ENCODE results near the gene ORC5.
A peak's percentile ranks its signal among the peaks of the same experiment; 100 is the strongest.
"Not testable (repeated sequence)": the region's sequence is repeated elsewhere in the genome, so short reads cannot be mapped to it uniquely, and the experiment has no call there.

The ORC5 gene

DNA sequence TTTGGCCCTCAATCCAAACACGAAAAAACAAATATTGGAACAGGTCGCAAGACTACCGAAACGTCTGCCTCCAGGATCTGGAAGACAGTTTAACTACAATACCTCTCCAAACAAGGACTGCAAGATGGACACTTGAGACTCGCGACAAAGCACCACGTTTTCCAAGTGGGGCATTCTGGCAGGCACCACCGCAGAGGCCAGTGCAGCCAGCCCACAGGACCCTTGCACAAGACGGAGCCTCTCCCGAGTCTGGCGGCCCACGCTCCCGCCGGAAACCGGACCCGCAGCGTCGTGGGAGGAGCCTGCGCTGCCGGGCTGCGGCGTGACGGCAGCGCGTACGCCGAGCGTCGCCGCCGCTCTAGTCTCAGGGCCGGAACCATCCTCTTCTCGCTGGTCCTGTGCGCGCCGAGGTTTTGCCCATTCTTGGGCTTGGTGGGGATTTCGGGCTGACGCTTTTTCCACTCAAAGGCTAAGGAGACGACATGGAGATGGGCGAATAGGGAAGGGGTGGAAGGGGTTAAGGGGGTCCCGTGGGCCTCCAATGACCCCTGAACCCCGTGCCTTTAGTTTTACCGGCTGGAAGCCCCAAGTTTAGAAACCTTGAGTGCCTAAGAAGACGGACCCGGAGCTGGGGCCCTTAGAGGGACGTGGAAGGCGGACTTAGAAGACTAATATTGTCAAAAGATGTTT lies at the start of gene ORC5:
Gene ORC5 (minus strand): TSS at position 283 of the 690 bp plus-strand sequence. CDS start 109 bp downstream, at position 174.
- peak; percentile 73 for DNase-seq

- DNase-seq, result no peak
Measured at GRCh38 chr7:104255616-104256015, 47.8 kb upstream of the ORC5 start.

DNA sequence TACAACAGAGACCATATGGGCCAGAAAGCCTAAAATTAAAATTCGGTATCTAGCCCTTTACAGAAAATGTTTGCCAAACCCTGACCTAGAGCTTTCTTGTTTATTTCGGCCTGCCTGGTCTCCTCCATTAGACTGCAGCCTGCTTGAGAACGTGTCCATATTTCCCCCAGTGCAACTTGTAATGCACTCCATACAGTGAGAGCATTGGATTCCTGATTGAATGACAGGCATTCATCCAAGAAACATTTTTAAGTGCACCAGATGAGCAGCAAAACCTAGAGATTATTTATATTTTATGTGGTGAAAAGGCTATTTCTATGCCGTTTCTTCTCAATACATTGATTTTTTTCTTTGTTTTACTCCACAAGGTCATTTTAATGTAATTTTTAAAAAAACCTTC lies 47.4 kb upstream of the ORC5 start:
- DNase-seq, result no peak

GRCh38 chr7:104254696-104255095 lies 46.9 kb upstream of the ORC5 start:
- no peak for DNase-seq

GRCh38 chr7:104252409-104253134 lies 44.8 kb upstream of the ORC5 start:
- no peak for DNase-seq

GRCh38 chr7:104242638-104243037 lies 34.8 kb upstream of the ORC5 start:
- no peak for DNase-seq

- no peak for DNase-seq
Measured at GRCh38 chr7:104241538-104242209, 33.9 kb upstream of the ORC5 start.

GRCh38 chr7:104241135-104241534 lies 33.3 kb upstream of the ORC5 start:
- no peak for DNase-seq

GRCh38 chr7:104240401-104240800 lies 32.6 kb upstream of the ORC5 start:
- DNase-seq, result no peak

DNA sequence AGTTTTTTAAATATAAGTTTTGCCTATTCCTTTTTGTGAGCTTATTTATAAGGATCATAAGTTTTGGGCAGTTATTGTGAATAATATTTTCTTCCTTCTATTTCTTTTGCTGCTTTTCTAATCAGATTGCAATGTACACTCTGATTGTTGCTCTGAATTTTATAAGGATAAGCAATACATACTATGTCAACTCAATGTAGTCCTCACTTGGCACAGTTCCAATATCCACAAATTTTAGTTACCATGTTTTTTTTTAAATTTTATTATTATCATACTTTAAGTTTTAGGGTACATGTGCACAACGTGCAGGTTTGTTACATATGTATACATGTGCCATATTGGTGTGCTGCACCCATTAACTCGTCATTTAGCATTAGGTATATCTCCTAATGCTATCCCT lies 27.2 kb upstream of the ORC5 start:
- not testable (repeated sequence) for DNase-seq

DNA sequence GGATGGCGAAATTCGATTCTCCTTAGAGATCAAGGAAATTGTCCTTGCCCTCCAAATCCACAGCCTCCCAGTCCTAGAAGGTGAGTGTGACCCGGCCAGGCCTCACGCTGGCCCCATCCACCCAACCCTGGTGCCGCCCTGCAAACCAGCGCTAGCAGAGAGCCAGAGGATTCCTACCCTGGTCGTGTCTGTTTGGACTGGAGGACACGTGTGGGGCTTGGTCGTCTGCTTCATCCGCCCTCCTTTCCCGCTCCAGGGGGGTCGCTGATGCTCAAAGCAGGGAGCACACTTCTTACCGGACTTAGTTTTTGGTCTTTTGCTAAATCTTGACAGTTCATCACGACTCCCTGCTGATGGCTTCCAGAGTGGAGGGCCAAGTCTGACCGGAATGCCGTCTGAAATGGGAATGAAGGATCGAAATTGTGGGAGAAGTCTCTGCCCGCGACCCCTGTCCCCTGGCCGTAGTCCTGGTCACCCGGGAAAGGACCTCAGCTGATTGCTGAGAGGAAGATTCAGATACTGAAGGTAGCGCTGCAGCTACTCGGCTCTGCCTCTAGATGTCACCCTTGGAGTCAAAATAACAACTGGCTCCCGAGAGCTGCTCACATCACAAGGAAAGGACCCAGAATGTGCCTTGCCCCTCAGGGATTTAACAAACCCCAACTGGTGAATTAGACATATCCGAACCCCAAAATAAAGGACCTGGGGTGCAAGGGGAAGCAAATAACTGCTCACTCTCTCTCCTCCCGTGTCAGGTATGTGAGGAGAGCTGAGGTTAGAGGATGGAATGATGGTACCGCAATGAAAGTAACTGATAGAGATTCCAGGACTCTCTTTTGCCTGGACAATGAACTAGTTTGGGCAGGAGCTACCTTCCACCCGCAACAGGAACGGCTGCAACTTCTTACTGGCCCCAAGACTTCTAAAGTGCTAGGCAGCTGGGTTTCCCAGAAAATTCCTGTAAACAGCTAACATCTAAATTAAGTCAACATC lies 23.5 kb upstream of the ORC5 start:
- peak; percentile 51 for DNase-seq

GRCh38 chr7:104230606-104231005 lies 22.8 kb upstream of the ORC5 start:
- peak; percentile 98 for DNase-seq

DNA sequence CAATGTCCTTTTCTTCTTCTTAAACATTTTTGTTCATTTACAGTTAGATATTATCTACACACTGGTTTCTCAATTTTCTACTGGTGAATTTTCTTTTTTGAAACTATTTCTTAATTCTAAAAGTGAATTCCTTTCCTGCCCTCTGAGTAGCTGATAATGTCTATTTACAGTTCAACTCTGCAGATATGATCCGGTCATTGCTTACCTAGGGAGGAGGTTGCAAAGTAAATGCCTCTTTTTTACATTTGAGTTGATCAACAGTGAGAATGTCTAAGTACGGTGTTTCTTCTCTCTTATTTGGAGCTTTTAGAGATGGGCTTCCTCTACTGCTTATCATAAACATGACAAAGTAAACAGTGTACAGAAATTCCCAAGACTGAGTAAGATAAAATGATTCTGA lies 20.6 kb upstream of the ORC5 start:
- DNase-seq, result no peak

GRCh38 chr7:104225451-104225850 lies 17.6 kb upstream of the ORC5 start:
- DNase-seq, result peak; percentile 12

DNA sequence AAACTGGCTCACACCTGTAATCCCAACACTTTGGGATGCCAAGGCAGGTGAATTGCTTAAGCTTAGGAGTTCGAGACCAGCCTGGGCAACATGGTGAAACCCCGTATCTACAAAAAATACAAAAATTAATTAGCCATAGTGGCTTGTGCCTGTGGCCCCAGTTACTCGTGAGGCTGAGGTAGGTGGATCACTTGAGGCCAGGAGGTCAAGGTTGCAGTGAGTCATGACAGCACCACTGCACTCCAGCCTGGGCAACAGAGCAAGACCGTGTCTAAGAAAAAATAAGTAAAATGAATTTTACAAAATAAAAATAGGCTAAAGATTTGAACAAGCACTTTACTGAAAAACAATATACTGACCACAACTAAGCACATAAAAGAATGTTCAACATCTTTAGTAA lies 9.8 kb upstream of the ORC5 start:
- no peak for DNase-seq

- DNase-seq, result no peak
Measured at GRCh38 chr7:104209063-104209462, 1.2 kb upstream of the ORC5 start.

- no peak for DNase-seq
Measured at GRCh38 chr7:104208421-104208780, 588 bp upstream of the ORC5 start.

DNA sequence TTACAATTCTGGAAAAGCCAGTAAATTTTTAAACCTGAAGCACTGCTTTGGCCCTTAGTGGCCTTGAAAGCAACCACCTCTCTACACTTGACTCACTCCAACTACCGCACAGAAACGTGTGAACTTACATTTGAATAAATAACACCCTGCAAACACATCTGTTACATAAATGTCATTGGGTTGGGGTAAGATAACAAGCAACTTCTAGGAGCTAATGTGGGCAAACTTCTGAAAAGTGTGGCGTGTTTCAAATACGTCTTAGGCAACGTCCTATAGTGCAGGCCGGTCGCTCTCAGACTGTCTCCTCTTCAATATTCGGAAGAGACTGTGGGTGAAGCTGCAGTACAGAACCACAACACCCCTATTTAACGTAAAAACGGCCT lies 474 bp downstream of the ORC5 start:
- DNase-seq, result no peak

DNA sequence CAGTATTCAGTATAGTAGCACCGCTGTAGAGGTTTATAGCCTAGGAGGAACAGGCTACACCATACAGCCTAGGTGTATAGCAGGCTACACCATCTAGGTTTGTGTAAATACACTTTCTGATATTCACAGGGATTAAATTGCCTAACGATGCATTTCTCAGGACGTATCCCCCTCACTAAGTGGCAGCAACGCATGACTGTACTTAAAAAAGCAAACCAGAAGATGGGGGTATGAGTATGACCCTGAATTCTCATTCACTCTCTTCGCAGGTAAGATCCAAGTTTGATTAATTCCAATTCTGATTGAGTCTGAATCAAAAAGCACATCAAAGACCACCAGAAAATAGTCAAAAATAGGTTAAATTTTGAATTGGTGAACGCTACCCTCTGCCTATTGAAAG lies 972 bp downstream of the ORC5 start:
- DNase-seq, result no peak

DNA sequence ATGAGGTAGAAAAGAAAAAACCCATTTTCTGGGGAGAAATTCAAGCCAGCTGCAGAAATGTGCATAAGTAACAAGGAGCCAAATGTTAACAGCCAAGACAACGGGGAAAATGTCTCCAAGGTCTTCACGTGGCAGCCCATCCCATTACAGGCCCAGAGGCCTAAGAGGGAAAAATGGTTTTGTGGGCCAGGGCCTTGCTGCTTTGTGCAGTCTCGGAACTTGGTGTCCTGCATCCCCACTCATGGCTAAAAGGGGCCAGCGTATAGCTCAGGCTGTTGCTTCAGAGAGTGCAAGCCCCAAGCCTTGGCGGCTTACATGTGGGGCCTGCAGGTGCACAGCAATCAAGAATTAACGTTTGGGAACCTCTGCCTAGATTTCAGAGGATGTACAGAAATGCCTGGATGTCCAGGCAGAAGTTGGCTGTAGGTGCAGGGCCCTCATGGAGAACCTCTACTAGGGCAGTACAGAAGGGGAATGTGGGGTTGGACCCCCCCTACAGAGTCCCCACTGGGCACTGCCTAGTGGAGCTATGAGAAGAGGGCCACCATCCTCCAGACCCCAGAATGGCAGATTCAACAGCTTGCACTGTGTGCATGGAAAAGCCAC lies 9.0 kb downstream of the ORC5 start:
- DNase-seq, result no peak

DNA sequence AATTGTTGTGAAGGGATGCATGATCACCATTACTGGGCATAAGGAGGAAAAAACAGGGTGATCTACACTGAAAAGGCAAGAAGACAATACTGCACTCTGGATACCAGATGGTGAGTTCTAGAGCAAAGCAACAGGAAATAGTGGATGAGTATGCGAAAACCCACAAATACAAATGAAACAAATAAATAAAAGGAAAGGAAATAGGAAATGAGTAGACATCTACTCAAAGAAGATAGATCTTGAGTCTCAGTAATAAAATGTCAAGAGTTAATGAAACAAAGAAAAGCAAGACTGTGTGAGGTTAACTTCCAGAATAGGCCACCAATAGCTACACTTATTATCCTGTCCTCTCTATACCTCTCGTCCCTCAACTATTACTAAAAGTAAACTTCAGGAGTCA lies 11.7 kb downstream of the ORC5 start:
- DNase-seq, result no peak

DNA sequence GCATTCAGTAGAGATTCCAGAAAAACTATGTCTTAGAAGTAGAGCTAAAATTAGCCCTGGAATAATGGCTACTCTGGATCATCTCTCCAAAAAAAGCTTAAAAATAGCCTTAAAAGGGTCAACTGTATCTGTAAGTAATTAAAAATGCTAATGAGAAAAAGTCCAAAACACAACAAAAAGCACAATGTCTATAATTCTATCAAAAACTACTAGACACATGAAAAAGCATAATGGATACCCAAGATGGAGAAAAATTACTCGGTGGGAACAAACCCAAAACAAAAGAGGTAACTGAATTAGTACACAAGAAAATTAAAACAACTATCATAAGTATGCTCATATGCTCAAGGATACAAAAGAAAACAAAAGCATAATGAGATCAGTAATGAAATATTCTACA lies 15.4 kb downstream of the ORC5 start:
- no peak for DNase-seq

DNA sequence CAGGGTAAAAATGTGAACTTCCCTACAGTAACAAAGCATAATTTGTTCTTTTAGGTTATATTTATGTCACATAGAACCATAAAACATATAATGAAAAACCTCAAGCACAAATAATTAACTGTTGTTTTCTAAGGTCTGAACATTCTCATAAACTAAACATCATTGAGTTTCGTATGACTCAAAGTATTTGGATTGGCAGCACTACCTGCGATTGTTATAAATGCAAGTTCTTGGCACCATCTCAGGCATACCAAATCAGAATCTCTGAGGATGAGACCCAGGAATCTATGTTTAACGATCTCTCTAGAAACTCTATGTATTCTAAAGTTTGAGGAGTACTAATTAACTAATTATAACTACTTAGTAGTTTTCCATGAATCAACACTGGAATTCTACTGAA lies 22.5 kb downstream of the ORC5 start:
- DNase-seq, result no peak

Measured in DMS 273 treated with DMSO at 0.1 percent for 48 hours (cell line).